ENCODE data around the gene DAAM2.

Gene DAAM2

DNA sequence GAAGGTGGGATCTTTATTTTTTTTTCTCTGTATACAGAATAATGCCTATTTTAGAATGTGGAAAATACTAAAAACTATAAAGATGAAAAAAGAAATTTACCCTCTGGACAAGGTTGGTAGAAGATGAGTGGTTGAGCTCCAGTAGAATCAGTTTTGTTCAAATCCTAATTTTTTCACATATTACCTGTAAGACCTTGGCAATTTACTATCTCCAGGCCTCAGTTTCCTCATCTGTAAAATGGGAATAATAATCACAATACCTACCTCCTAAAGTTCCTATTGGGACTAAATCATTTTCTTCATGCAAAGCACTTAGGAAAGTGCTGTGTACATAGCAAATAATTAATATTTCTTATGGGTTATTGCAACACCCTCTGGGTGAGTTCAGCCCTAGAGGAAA lies 28.4 kb downstream of the DAAM2 start:
- DNase-seq = no peak

DNA sequence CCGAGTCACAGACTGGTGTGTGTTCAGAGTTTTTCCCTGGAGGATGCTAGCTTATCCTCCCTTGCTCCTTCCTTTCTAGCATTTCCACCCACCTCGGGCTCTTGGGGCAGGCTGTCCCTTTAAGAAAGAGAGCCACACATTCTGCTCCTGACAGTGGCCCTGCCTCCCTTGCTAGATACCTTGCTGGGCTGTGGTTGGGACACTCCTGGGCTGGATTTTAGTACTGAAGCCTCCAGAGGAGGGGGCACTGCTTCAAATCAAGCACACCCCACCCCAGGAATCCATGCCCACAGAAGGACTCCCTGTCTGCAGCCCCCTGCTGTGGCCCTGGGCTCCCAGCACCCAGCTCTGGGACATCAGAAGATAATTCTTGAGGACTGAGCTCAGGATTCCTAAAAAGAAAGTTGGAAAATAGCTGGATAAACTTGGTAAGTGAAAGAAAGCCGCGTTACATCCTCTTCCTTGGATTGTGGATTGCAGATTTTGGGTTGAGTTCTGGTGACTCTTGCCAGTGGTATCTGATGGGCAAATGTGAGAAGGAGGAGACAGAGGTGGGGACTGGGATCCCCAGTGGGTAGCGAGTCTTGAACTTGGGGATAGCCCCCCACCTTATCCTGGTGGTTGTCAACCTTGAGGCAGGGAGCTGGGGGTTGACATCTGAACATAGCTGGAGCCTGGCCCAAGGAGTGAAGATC lies 29.0 kb downstream of the DAAM2 start:
- no peak for DNase-seq

DNA sequence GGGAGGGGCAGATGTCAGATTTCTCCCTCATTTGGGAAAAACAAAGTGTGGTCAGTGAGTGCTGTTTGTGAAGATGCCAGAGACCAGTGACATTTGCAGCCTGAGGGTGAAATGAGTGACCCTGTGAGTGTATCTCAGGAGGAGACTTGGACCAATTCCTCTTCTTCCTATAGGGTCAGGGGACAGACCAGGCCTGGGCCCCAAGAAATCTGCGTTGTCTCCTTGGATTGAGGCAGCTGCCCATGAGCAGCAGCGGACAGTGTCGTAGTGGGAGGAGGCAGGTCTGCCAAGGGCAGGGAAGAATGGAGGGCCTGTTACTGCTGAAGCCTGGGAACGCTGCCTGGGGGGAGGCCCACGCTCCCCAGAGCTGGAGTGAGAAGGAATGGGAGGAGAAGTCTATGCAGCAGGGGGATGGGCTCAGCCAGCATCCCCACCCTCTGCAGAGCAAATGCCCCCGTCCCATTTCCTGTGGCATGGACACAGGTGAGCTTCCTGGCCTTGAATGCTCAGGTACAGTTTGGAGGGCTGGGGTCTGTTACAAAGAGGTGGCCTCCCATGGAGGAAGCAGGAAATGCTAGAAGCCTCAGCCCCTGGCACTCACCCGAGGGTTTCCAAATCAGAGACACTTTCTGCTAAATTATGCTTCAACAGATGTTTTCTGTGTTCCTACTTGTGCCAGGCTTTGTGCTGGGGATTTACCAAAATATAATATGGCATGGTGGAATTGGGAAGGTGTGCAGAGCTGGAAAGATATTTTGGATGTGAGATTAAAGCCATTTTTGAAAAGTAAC lies 29.8 kb downstream of the DAAM2 start:
- no peak for DNase-seq

DNA sequence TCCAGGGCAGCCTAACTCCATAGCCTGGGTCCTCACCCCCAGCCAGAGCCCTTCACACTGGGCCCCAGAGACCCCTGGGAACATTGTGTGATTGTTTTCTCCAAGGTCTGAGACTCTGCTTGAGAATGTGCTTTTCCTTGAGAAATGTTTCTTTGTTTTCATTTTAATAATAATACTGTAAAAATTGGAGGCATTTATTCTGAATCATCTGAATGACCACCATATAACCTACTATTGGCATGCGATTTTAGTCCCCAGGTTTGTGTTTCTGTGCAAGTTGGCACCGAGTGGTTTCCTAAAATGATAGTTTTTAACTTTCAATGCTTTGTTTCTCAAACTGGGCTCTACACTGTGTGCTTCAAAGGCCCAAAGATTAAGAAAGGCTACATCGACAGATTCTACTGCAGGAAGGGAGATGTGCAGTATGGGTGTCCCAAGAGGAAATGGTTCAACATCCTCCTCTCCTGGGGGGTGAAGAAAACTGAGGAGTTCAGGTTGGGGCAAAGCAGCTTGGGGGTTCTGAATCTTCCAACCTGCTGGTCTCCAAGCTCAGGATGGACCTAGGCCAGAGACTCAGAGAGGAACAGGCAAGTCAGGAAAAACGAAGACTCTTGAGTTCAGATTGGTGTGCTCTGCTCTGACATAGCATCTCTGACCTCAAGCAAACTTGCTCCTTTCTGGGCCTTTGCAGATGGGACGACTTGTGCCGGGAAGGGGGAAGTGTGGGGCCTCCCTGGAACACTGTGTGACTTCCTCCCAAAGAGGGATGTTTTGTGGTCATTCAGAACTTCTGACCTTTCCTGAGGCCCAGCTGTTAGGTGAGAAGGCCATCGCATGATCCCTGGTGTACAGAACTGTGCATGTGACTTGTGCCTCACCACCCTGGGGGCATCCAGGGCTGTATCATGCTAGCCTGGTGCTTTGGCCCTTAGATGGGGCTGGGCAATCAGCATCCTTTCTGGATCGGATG lies 31.0 kb downstream of the DAAM2 start:
- DNase-seq = no peak

DNA sequence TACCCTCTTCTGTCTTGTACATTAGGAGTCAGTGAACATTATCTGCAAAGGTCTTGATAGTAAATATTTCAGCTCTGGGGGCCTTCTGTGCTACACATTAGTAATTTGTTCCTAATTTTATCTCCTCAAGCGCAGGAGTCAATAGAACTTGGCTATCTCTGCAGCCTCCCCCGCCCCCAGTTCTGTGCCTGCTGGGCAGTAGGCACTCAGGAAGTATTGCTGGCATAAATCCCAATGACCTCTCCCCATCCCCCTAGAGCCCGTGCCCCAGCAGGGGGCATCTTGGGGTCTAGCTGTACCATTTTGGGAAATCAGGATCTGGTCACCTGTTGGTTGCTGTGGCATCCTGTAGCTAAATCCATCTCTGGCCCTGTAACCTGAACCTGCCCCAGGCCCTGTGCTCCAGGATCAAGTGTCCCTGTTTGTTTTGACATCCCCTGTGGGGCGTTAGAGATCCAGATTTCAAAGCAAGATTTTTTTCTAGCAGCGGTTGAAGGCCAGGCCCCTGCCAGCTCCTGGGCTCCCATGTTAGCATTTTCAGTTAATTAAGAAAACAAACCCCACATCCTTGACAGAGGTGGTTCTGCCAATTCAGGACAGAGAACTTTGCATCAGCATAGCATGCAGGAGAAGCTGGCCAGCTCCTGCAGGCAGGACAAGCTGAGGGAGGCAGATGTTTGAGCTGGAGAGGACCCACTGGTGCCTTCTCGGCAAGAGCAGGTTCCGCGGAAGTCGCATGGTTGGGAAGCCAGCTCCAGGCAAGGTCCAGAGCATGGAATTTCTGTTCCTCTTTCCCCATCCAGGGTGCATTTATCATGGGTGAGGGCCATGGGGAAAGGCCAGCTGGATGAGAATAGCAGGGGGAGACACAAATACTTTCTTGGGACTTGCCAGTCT lies 32.1 kb downstream of the DAAM2 start:
- no peak for DNase-seq

DNA sequence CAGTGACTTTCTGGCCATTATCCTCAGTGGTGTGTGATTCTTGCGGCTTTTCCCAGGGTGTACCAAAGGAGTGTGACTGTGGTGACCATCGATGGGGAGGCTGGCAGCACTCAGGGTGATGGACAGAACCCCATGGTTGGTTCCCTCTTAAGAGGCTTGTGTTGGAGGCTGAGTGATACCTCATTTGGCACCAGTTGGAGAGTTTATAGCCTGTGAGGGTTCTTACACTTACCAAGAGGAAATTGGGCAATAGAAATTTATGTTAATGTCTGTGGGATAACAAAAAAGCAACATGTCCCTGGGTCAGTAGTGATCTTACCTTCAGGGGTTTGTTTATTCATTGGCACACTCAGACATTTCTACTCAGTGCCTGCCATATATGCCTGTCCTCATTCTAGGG lies 37.2 kb downstream of the DAAM2 start:
- no peak for DNase-seq

DNA sequence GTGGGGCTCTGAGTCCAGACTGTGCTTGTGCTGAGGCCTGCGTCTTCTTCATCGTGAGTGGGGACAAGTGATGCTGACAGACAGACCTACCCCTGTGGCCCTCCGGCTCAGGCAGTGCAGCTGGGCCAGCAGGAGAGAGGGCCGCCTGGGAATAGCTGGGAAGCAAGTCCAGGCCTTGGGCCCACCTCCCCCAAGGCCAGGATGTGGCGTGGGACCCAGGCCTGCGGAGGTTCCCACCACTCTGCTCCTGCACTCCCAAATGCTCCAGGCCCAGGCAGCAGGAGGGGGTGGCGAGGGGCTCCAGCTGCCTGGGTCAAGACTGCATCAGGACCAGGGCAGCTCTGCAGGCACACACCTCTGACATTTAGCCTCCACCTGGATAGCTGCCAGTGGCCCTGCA lies 38.3 kb downstream of the DAAM2 start:
- no peak for DNase-seq

DNA sequence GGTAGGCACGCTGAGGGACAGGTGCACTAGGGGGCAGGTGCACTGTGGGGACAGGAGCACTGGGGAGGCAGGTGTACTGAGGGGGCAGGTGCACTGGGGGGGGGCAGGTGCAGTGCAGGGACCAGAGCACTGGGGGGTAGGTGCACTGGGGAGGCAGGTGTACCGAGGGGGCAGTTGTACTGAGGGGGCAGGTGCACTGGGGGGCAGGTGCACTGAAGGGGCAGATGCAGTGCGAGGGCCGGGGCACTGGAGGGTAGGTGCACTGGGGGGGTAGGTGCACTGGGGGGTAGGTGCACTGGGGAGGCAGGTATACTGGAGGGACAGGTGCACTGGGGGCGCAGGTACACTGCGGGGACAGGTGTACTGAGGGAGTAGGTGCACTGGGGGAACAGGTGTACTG lies 39.5 kb downstream of the DAAM2 start:
- DNase-seq = no peak

DNA sequence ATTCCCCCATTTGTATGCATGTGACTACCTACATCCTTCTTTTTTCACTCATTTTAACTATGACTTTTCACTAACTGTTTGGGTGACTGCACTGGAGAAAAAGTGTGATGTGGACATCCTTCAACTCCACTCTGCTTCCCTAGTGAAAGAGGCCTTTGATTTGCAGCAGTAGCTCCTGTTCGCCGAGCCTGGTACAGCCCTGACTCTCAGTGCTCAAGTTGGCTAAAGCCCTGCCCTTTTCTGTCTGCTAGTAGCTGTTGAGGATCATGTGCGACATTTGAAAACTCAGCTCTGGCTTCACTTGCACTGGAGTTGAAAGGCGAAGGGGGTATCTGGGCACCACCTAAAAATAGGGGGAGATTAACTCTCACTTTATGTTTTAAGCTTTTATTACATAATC lies 42.1 kb downstream of the DAAM2 start:
- no peak for DNase-seq

DNA sequence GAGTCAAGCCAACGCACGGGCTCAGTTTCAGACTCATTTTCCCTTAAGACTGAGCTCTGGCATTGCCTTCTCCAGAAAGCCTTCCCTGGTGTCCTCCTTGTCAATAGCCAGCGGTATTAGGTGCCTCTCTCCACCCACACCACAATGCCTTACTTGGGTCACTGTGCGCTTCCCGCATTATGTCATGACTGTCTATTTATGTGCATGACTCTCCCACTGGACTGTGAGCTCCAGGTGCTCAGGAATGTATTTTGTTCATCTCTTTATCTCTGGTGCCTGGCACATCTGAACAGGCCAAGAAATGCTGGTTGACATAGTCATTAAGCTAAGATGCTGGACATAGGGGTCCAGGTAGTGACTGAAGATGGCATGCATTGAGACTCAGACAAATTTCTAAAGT lies 42.7 kb downstream of the DAAM2 start:
- DNase-seq = no peak

DNA sequence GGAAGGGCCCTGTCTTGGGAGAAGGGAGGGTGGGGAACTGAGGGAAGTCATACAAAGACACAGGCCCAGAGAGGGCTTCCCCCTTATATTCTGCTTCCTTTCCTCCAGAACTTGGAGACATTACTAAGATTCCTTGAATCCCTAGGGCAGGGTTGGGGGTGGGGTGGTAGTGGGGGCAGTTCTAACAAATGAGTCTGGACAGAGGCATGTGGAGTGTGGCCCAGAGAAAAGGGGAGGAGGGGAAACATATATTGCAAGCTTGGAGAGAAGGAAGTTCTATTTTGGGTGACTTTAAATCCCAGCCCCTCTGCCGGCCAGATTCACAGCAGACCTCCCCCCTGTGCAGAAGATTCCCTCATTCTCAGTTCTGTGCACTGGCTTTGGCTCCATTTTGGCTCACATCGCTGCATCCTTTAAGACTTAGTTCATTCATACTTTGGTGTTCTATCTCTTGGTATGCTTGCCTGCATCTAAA lies 43.7 kb downstream of the DAAM2 start:
- DNase-seq = no peak

- no peak for DNase-seq
Measured at GRCh38 chr6:39836606-39837005, 44.4 kb downstream of the DAAM2 start.

- DNase-seq = no peak
Measured at GRCh38 chr6:39839445-39839844, 47.3 kb downstream of the DAAM2 start.

DNA sequence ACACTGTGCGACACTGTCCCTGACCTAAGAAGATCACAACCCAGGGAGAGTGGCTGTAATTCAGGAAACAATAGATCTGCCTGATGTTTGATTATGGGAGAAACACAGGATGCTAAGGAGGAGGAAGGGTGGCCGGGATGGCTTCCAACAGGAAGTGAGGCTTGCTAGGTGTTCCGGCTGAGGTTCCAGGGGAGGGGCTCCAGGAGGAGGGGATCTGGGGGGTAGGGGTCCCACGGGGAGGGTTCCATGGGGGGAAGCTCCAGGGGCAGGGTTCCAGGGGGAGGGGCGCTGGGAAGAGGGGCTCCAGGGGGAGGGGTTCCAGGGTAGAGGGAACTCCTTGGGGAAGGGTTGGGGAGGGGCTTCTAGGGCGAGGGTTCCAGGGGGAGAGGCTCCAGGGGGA lies 48.6 kb downstream of the DAAM2 start:
- no peak for DNase-seq

DNA sequence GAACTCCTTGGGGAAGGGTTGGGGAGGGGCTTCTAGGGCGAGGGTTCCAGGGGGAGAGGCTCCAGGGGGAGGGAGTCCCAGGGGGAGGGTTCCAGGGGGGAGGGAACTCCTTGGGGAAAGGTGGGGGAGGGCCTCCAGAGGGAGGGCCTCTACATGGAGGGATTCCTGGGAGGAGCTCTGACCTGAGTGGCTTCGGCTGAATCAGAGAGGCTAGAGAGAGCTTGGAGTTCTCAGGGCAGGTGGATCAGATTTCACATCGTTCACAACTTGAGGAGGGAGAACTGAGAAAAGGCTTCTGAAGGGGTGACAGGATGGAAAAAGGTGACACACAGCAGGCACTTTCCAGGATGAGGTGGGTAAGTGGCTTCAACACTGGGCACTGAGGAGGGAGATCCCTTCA lies 49.1 kb downstream of the DAAM2 start:
- no peak for DNase-seq

DNA sequence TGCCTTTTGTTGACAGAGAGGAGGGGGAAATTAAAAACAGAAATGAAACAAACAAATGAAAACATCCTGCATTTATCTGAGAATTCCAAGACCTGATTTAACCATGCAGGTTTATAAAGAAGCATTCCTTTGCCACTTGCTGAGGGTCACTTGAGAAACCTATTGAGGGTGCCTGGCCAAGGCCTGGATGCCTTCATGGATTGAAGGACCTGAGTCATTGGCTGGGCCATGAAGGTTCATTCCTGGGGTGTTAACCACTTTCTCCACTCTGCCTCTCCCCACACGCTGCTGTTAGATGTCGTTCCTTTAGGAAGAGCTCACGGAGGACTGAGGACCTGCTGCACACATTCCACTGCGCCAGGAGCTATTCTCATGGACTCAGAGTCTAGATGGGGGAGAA lies 49.7 kb downstream of the DAAM2 start:
- DNase-seq = no peak

GRCh38 chr6:39843305-39844020 lies 51.3 kb downstream of the DAAM2 start:
- DNase-seq = no peak

GRCh38 chr6:39844866-39845265 lies 52.7 kb downstream of the DAAM2 start:
- no peak for DNase-seq

DNA sequence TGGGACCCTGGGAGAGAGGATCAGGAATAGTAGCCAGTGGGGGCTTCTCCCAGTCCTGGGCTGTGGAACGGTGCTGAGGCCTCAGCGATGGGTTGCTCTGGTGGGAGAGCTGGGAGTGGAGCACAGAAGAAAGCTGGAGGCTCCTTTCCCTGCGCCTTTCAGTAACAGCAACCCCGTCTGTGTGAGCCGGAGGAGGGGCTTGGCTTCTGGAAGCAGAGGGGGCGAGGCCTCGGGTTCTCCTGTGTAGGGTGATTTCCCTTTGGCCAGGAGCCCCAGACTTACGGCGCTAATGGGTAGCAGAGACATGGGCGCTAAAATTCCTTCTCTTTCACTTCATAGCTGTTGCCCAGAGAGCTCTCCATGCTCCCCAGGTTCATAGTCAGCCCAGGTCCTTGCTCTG lies 55.0 kb downstream of the DAAM2 start:
- DNase-seq = no peak

DNA sequence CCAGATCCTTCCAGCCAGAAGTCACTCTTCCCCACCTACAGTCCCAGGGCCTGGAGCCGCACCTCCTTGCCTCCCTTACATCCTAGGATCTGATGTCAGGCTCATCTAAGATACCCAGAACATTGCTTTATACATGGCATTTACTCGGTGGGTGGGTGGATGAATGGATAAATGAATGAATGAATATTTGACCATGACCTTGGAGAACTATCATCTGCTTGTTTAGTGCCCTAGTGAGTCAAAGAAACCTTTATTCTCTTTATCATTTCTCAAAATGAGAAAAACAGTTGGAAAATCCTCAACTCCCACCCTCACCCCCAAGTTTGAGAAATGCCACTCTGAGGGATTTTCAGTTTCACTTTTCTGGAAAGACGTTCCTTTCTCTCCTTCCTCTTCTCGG lies 56.0 kb downstream of the DAAM2 start:
- no peak for DNase-seq

DNA sequence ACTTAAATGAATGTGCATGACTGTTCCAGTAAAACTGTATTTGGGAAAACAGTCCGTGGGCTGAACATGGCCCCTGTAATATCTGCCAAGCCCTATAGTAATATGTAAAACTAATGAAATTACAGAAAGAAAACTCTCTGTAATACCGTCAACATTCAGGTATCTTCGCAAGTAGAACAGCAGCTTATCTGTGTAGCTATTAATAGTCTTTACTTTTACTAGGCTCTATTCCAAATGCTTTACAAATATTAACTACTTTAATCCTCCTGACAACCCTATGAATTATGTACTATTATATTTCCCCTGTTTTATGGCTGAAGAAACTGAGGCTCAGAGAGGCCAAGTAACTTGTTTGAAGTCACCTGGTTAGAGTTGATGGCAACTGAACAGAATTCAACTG lies 57.1 kb downstream of the DAAM2 start:
- no peak for DNase-seq

GRCh38 chr6:39849764-39850163 lies 57.6 kb downstream of the DAAM2 start:
- DNase-seq = no peak

All from GF-D8 (cell line).